HepG2 (cell line): ENCODE measurements around the gene FBXW4. TPM values are rescaled to one million over a fixed set of nuclear protein-coding genes. Genes with fewer than 3 reads are reported as not detected.

Experiments
- ATAC-seq: fragments of 200-7000 bp; cut with Tn5 transposase; 3 replicates; pipeline ENCODE4 v1.9.1; 2020; ENCODE audit warnings: mild to moderate bottlenecking, moderate library complexity
- BruUV-seq: library from RNA; stranded (reverse); fragments of 400-500 nt; replicated peaks from 2 replicates; lab custom pipeline; 2021; lab: Mats Ljungman, UMichigan
- CTCF ChIA-PET: fragments of 300-600 bp; formaldehyde crosslinking; extraction: SDS; loops from one replicate; lab custom pipeline; 2021; ENCODE audit warnings: low total read pairs, inconsistent platforms, low intra/inter-chr PET ratio; lab: Yijun Ruan, JAX
- POLR2A ChIA-PET: fragments of 350-600 bp; sonication (Branson Sonifier 250); formaldehyde crosslinking; loops from one replicate; lab custom pipeline; 2020; ENCODE audit warnings: antibody characterized with exemption, inconsistent platforms; lab: Yijun Ruan, JAX
- DNase-seq: peaks from one replicate; pipeline ENCODE4 v3.0.0-alpha.2; 2015; ENCODE audit warnings: low spot score
- FAIRE-seq: peaks from 3 replicates; lab custom pipeline; 2011; peaks lifted over from hg19 to GRCh38; lab: Jason Lieb, UNC
- H2AFZ ChIP-seq: one replicate; pipeline ENCODE4 v1.6.1; 2011; ENCODE audit warnings: low read length, inconsistent platforms
- H3K27ac ChIP-seq: fragments of 300-600 bp; 3 replicates; pipeline ENCODE4 v1.8.0; 2011; ENCODE audit warnings: mixed run types, mild to moderate bottlenecking, mixed read lengths, low read length, inconsistent platforms; ENCODE audit not compliant: insufficient read depth; ENCODE audit errors: extremely low read length
- H3K27me3 ChIP-seq, 2 experiments: fragments of 200-600 bp in 1 of 2; 2 replicates in 1 of 2; 3 replicates in 1 of 2; pipeline versions ENCODE4 v1.6.0 to v1.8.0; 2011; ENCODE audit warnings: low read length in 2 of 2, mild to moderate bottlenecking in 2 of 2, moderate library complexity in 2 of 2, inconsistent platforms in 1 of 2; ENCODE audit not compliant: insufficient read depth in 2 of 2, control insufficient read depth in 1 of 2
- H3K36me3 ChIP-seq, 2 experiments: fragments of 200-600 bp in 1 of 2; replicated peaks in 1 of 2; 2 replicates in 1 of 2; 3 replicates in 1 of 2; pipeline versions ENCODE4 v1.5.1 to v1.8.0; 2011; ENCODE audit warnings: low read length in 2 of 2, inconsistent platforms in 1 of 2; ENCODE audit not compliant: insufficient read depth in 2 of 2, control insufficient read depth in 1 of 2
- H3K4me1 ChIP-seq: 2 replicates; pipeline ENCODE4 v1.5.1; 2012; ENCODE audit warnings: low read length, inconsistent platforms; ENCODE audit not compliant: insufficient read depth
- H3K4me2 ChIP-seq: 2 replicates; pipeline ENCODE4 v1.6.0; 2011; ENCODE audit warnings: low read depth, low read length, inconsistent platforms
- H3K4me3 ChIP-seq, 3 experiments: fragments of 200-600 bp in 1 of 3; sonication (generic), shearing (Covaris generic) in 1 of 3; replicated peaks in 1 of 3; 2 replicates each; pipeline ENCODE4 v1.5.1; 2011 to 2016; ENCODE audit warnings: low read length in 3 of 3, inconsistent platforms in 2 of 3, low read depth in 2 of 3, mild to moderate bottlenecking in 2 of 3, control low read depth in 1 of 3, mixed read lengths in 1 of 3; ENCODE audit not compliant: insufficient read depth in 1 of 3
- H3K79me2 ChIP-seq: one replicate; pipeline ENCODE4 v1.6.1; 2011; ENCODE audit warnings: low read length, inconsistent platforms; ENCODE audit not compliant: insufficient read depth
- H3K9ac ChIP-seq: 2 replicates; pipeline ENCODE4 v1.6.0; 2011; ENCODE audit warnings: mild to moderate bottlenecking, low read depth, low read length, inconsistent platforms; ENCODE audit not compliant: insufficient read depth
- H3K9me3 ChIP-seq: 2 replicates; pipeline ENCODE4 v1.5.1; 2012; ENCODE audit warnings: mild to moderate bottlenecking, low read length
- H4K20me1 ChIP-seq: 2 replicates; pipeline ENCODE4 v1.6.0; 2011; ENCODE audit warnings: inconsistent platforms, mild to moderate bottlenecking, low read length, moderate library complexity; ENCODE audit not compliant: insufficient read depth
- KLF12 ChIP-seq: sonication (generic); formaldehyde crosslinking; IDR thresholded peaks from 2 replicates; pipeline ENCODE4 v1.4.0; 2020; ENCODE audit warnings: missing genetic modification reagents, borderline replicate concordance
- MEF2D ChIP-seq: sonication (generic); formaldehyde crosslinking; IDR thresholded peaks from 2 replicates; pipeline ENCODE4 v1.5.1; 2020; ENCODE audit warnings: mild to moderate bottlenecking, missing genetic modification reagents
- NFRKB ChIP-seq: fragments of 450-650 bp; IDR thresholded peaks from 2 replicates; pipeline ENCODE4 v1.6.1; 2017
- ZNF747 ChIP-seq: sonication (generic); formaldehyde crosslinking; IDR thresholded peaks from 2 replicates; pipeline ENCODE4 v1.8.1; 2023; ENCODE audit warnings: missing genetic modification reagents, mild to moderate bottlenecking, borderline replicate concordance
- WGBS: methylation state at CpG from one replicate; pipeline ENCODE4 v1.1.6; 2017; ENCODE audit warnings: low lambda C conversion rate; 5-methylcytosine and 5-hydroxymethylcytosine counted together
- in situ Hi-C: cut with HindIII; loops from 2 replicates; pipeline ENCODE4 v1.10.0; 2017; ENCODE audit warnings: low pct_unique_long_range_greater_than_20kb; ENCODE audit not compliant: extremely low pct_ligation_motif_present
- intact Hi-C: fragments of 100-400 bp; cut with micrococcal nuclease; formaldehyde crosslinking; loops from one replicate; pipeline ENCODE4 v1.10.0; 2022; ENCODE audit not compliant: unreplicated experiment
- polyA plus RNA-seq, 8 experiments: library from polyadenylated mRNA; depleted of rRNA in 3 of 8; stranded (reverse) in 7 of 8; unstranded in 1 of 8; fragments of >200 nt; fragmentation: Illumina TruSeq in 4 of 8; extraction: Trizol in 4 of 8; gene quantifications; 2 replicates each; pipeline versions ENCODE4 v1.2.1 to v1.2.3, GENCODE V29; 2011 to 2016; ENCODE audit warnings: low read depth in 4 of 8, missing spikeins in 1 of 8, mixed read lengths in 1 of 8; ENCODE audit not compliant: insufficient read depth in 1 of 8
- total RNA-seq, 5 experiments: library from RNA; depleted of rRNA; stranded (reverse); fragments of >200 nt; fragmentation: Illumina TruSeq; extraction: Trizol; gene quantifications; 2 replicates each; pipeline ENCODE4 v1.2.3, GENCODE V29; 2016; ENCODE audit warnings: low read depth in 1 of 5
- TF ChIP-seq, protein P1 (sequence below): sonication (generic); formaldehyde crosslinking; conservative IDR thresholded peaks from 2 replicates; pipeline ENCODE4 v1.4.0; 2020; ENCODE audit warnings: missing genetic modification reagents
- TF ChIP-seq, protein P2 (sequence below), 2 experiments: sonication (generic) in 1 of 2; formaldehyde crosslinking in 1 of 2; IDR thresholded peaks; 2 replicates each; pipeline versions ENCODE4 v1.5.1 to v1.6.1; 2011 to 2020; ENCODE audit warnings: borderline replicate concordance in 1 of 2, low read depth in 1 of 2, low read length in 1 of 2, mild to moderate bottlenecking in 1 of 2, missing genetic modification reagents in 1 of 2, moderate library complexity in 1 of 2

FBXW4 gene
- total and polyA plus RNA-seq, 2 of the 13 experiments (the other 11 are each of a cell fraction or from before 2014, with no cell fraction given) = 23.5 to 33.7 TPM

DNA sequence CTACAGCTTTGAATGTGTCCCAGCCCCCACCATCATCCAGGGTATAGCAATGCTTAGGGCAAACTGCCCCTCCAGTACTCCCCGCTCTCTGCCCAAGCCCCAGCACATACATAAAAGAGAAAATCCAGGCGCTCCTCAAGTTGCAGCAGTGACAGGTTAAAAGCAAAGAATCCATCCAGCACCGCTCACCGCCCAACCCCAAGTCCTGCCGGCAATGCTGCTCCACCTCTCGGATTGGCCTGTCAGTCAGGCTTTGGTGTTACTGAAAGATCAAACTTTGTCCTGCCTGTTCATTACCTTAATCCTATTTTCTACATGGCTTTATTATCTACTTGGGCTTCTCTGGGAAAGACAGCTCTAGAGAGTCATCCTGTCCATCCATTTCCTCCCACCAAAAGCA, 75.0 kb downstream of the FBXW4 start (continued):
- TF ChIP-seq, protein P1, sequence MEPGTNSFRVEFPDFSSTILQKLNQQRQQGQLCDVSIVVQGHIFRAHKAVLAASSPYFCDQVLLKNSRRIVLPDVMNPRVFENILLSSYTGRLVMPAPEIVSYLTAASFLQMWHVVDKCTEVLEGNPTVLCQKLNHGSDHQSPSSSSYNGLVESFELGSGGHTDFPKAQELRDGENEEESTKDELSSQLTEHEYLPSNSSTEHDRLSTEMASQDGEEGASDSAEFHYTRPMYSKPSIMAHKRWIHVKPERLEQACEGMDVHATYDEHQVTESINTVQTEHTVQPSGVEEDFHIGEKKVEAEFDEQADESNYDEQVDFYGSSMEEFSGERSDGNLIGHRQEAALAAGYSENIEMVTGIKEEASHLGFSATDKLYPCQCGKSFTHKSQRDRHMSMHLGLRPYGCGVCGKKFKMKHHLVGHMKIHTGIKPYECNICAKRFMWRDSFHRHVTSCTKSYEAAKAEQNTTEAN (CRISPR knock-in tag) = no peak
- TF ChIP-seq MEF2D (no peak), NFRKB (no peak)

DNA sequence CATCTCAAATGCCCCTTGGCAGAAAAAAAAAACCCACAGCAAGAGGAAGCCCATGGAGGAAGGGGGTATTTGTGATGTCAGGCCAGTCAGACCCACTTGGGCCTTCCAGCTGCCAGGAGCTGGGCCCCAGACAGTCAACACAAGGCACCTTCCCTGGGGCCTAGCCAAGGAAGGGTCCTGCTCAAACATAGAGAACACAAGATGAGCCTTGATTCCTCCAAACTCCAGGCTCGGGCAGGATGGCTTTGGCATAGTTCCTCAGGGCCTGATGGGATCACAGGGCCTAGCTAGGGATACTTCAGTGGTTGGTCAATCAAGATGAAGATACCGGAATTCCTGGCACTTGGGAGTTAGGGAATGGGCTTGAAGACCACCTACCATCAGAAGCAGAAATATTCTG, 76.1 kb downstream of the FBXW4 start:
- H3K36me3 ChIP-seq = peaks cover 3 to 15% of the 10 kb centered on the region in 2 experiments; a peak in 3 of 5 replicates
- WGBS = 100% methylated on average over 1 of the region's 2 CpGs
- no peak for ATAC-seq
- H3K4me1 ChIP-seq = no peaks in the 10 kb centered on the region
- no peak overlapping the region for H3K4me2 ChIP-seq
- H3K9me3 ChIP-seq = no peaks in the 10 kb centered on the region
- CTCF ChIA-PET = no interaction called here
- in situ Hi-C loops (no loop called here), intact Hi-C loops (no loop called here)
- no peak overlapping the region for H3K9ac ChIP-seq
- FAIRE-seq = no peak
- no peak overlapping the region for H2AFZ ChIP-seq
- no peak overlapping the region for H3K27ac ChIP-seq
- no peaks in the 10 kb centered on the region for H3K27me3 ChIP-seq
- no peaks in the 10 kb centered on the region for H3K79me2 ChIP-seq
- no peak for TF ChIP-seq KLF12
- no peak for TF ChIP-seq ZNF747
- TF ChIP-seq, protein P2, sequence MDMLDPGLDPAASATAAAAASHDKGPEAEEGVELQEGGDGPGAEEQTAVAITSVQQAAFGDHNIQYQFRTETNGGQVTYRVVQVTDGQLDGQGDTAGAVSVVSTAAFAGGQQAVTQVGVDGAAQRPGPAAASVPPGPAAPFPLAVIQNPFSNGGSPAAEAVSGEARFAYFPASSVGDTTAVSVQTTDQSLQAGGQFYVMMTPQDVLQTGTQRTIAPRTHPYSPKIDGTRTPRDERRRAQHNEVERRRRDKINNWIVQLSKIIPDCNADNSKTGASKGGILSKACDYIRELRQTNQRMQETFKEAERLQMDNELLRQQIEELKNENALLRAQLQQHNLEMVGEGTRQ (IDR thresholded peaks at IDR 0.05; ENCODE audit: low read depth, low read length) = no peak
- TF ChIP-seq, protein P2 (CRISPR knock-in tag; IDR thresholded peaks at IDR 0.05; ENCODE audit: borderline replicate concordance) = no peak
- H3K4me3 ChIP-seq = no peak overlapping the region
- DNase-seq = no peak
- no peaks in the 10 kb centered on the region for H4K20me1 ChIP-seq
- POLR2A ChIA-PET = no interaction called here
- BruUV-seq = no TSS peak
